Measurements from ENCODE around the gene NCKAP5.

The NCKAP5 gene

GRCh38 chr2:133326652-133327397 lies 241.4 kb downstream of the NCKAP5 start:
- ATAC-seq (ENCODE audit: low read depth) (no peak; the same call in 2 of the 3 replicates), DNase-seq (ENCODE audit: low spot score) (no peak)
- Histone ChIP-seq H3K36me3 (ENCODE audit: low read depth) (no peaks in the 10 kb centered on the region), H3K4me1 (ENCODE audit: insufficient read depth, poor library complexity, severe bottlenecking) (peaks cover 3% of the 10 kb centered on the region), H3K9me3 (ENCODE audit: severe bottlenecking) (no peaks in the 10 kb centered on the region), H3K27me3 (ENCODE audit: insufficient read depth, poor library complexity, severe bottlenecking) (no peaks in the 10 kb centered on the region), H3K4me3 (ENCODE audit: severe bottlenecking) (no peak overlapping the region), H3K27ac (ENCODE audit: poor library complexity, severe bottlenecking) (peak overlapping the region; percentile 36)
- TF ChIP-seq, protein P1, sequence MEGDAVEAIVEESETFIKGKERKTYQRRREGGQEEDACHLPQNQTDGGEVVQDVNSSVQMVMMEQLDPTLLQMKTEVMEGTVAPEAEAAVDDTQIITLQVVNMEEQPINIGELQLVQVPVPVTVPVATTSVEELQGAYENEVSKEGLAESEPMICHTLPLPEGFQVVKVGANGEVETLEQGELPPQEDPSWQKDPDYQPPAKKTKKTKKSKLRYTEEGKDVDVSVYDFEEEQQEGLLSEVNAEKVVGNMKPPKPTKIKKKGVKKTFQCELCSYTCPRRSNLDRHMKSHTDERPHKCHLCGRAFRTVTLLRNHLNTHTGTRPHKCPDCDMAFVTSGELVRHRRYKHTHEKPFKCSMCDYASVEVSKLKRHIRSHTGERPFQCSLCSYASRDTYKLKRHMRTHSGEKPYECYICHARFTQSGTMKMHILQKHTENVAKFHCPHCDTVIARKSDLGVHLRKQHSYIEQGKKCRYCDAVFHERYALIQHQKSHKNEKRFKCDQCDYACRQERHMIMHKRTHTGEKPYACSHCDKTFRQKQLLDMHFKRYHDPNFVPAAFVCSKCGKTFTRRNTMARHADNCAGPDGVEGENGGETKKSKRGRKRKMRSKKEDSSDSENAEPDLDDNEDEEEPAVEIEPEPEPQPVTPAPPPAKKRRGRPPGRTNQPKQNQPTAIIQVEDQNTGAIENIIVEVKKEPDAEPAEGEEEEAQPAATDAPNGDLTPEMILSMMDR (IDR thresholded peaks at IDR 0.05; ENCODE audit: poor library complexity, severe bottlenecking), result no peak

DNA sequence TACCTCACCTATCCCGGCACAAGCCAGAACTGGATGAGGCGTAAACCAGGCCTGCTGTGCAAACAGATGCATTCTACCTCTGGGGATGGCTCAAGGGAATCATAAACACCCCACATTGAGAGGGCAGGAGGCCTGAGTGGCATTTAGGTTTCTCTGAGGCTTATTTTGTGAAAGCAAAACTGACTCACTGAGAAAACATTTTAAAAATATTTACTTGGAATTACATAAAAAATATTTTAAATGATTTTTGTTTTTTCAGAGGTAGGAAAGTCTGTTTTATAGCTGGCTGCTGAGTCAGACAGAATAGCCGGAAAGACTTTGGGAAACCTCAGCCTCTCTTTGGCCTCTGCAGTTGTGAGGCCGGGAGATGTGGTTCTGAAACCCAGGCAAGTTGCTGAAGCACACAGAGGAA lies 244.1 kb downstream of the NCKAP5 start:
- H3K36me3 ChIP-seq (ENCODE audit: low read depth), result no peaks in the 10 kb centered on the region
- ATAC-seq (ENCODE audit: low read depth), result peak; percentile 95
- no peaks in the 10 kb centered on the region for H3K27me3 ChIP-seq (ENCODE audit: insufficient read depth, poor library complexity, severe bottlenecking)
- H3K27ac ChIP-seq (ENCODE audit: poor library complexity, severe bottlenecking), result peak overlapping the region; percentile 52
- no peak for DNase-seq (ENCODE audit: low spot score)
- no peak overlapping the region for H3K4me3 ChIP-seq (ENCODE audit: severe bottlenecking)
- no peaks in the 10 kb centered on the region for H3K9me3 ChIP-seq (ENCODE audit: severe bottlenecking)
- TF ChIP-seq, protein P1 (IDR thresholded peaks at IDR 0.05; ENCODE audit: poor library complexity, severe bottlenecking), result no peak
- peaks cover 3% of the 10 kb centered on the region for H3K4me1 ChIP-seq (ENCODE audit: insufficient read depth, poor library complexity, severe bottlenecking)

DNA sequence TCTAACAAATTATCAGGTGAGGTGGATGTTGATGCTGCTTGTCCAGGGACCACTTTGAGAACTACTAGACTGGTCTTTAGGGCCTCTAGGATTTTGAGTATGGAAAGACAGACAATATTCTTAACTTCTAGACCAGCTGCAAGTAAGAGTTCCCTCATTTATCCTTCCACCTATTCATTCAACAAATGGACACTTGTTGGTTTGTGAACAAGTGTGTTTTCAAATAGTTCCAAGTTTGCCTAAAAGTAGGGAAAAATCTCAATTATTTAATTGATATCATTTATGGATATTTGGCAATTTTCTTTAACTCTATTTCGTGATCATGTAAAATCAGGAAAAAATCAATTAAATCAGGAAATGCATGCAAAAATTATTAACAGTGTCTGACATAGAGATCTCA lies 245.4 kb downstream of the NCKAP5 start:
- H3K4me3 ChIP-seq (ENCODE audit: severe bottlenecking), result no peak overlapping the region
- peaks cover 3% of the 10 kb centered on the region for H3K4me1 ChIP-seq (ENCODE audit: insufficient read depth, poor library complexity, severe bottlenecking)
- ATAC-seq (ENCODE audit: low read depth) (no peak), DNase-seq (ENCODE audit: low spot score) (no peak)
- no peaks in the 10 kb centered on the region for H3K36me3 ChIP-seq (ENCODE audit: low read depth)
- TF ChIP-seq, protein P1 (IDR thresholded peaks at IDR 0.05; ENCODE audit: poor library complexity, severe bottlenecking), result no peak
- no peaks in the 10 kb centered on the region for H3K9me3 ChIP-seq (ENCODE audit: severe bottlenecking)
- no peak overlapping the region for H3K27ac ChIP-seq (ENCODE audit: poor library complexity, severe bottlenecking)
- no peaks in the 10 kb centered on the region for H3K27me3 ChIP-seq (ENCODE audit: insufficient read depth, poor library complexity, severe bottlenecking)

GRCh38 chr2:133317178-133317577 lies 251.1 kb downstream of the NCKAP5 start:
- DNase-seq (ENCODE audit: low spot score) (no peak), ATAC-seq (ENCODE audit: low read depth) (no peak)
- H3K4me3 ChIP-seq (ENCODE audit: severe bottlenecking), result no peak overlapping the region
- TF ChIP-seq, protein P1 (IDR thresholded peaks at IDR 0.05; ENCODE audit: poor library complexity, severe bottlenecking), result no peak
- H3K36me3 ChIP-seq (ENCODE audit: low read depth), result no peaks in the 10 kb centered on the region
- no peaks in the 10 kb centered on the region for H3K9me3 ChIP-seq (ENCODE audit: severe bottlenecking)
- no peak overlapping the region for H3K27ac ChIP-seq (ENCODE audit: poor library complexity, severe bottlenecking)
- H3K27me3 ChIP-seq (ENCODE audit: insufficient read depth, poor library complexity, severe bottlenecking), result no peaks in the 10 kb centered on the region
- no peaks in the 10 kb centered on the region for H3K4me1 ChIP-seq (ENCODE audit: insufficient read depth, poor library complexity, severe bottlenecking)

DNA sequence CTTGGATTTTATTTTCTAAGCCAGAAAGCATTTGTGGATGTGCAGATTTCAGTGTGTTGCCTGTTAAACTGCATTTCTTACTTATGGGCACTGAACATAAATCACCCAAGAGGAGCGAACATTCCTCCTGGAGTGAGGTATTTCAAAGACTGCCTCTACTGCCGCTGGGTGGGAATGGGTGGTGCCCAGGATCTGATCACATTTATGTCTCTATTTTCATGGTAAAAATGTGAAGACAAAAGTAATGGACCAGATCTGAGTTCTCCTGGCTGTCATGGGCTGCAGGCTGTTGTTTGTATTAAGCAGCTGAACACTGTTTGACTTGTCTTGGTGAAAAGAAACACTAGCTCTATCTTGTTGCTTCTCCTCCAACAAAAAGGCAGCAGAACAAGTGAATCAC lies 251.7 kb downstream of the NCKAP5 start:
- no peak for DNase-seq (ENCODE audit: low spot score)

More for the DNA sequence above, 251.7 kb downstream of the NCKAP5 start:
- Histone ChIP-seq H3K4me1 (ENCODE audit: insufficient read depth, poor library complexity, severe bottlenecking) (no peaks in the 10 kb centered on the region), H3K36me3 (ENCODE audit: low read depth) (no peaks in the 10 kb centered on the region), H3K27ac (ENCODE audit: poor library complexity, severe bottlenecking) (no peak overlapping the region), H3K27me3 (ENCODE audit: insufficient read depth, poor library complexity, severe bottlenecking) (no peaks in the 10 kb centered on the region), H3K9me3 (ENCODE audit: severe bottlenecking) (no peaks in the 10 kb centered on the region), H3K4me3 (ENCODE audit: severe bottlenecking) (no peak overlapping the region)
- TF ChIP-seq, protein P1 (IDR thresholded peaks at IDR 0.05; ENCODE audit: poor library complexity, severe bottlenecking), result no peak
- no peak for ATAC-seq (ENCODE audit: low read depth)

All from RWPE2 (cell line).